ENCODE results near the gene PEX14. TPM values are rescaled to one million over a fixed set of nuclear protein-coding genes. Genes with fewer than 3 reads are reported as not detected.

PEX14 gene
- total and polyA plus RNA-seq, 9 of the 15 experiments (the other 6 are each of a cell fraction or from before 2014, with no cell fraction given) = 2.6 to 45.7 (median 22.7) TPM

GRCh38 chr1:10431070-10431730, 43.5 kb upstream of the PEX14 start:
- H3K27ac ChIP-seq (ENCODE audit: extremely low read depth, low read depth, low read length) = peak overlapping the region; percentile 81
- ATAC-seq = 0 out of 3 replicates have a peak, but pooled peaks have one; percentile 6
- no peaks in the 10 kb centered on the region for H3K36me3 ChIP-seq (ENCODE audit: control insufficient read depth, insufficient read depth, low read length)
- intact Hi-C loops (cut with micrococcal nuclease) = no loop called here
- BruUV-seq (replicated peaks) = TSS peak; percentile 83
- WGBS (ENCODE audit: insufficient coverage, low coverage, missing lambda C conversion rate) = 18% methylated on average over 30 of the region's 30 CpGs
- peak overlapping the region; percentile 98 for H2AFZ ChIP-seq (ENCODE audit: low read depth, low read length)
- peak; percentile 27 to 52 (median 30) for DNase-seq (ENCODE audit: extremely low read depth in 1 of 4, low spot score in 3 of 4)
- no peaks in the 10 kb centered on the region for H3K9me3 ChIP-seq (replicated peaks; ENCODE audit: control insufficient read depth, insufficient read depth, low read depth, low read length)
- no peaks in the 10 kb centered on the region for H3K27me3 ChIP-seq (ENCODE audit: control insufficient read depth in 2 of 2, insufficient read depth in 2 of 2, low read length in 2 of 2)
- POLR2A ChIA-PET = interaction anchor here (0.8 to 2.3 kb wide), 11 partner anchors 16 to 157 kb away, joined by 3 to 11 read pairs (median 5); no protein-coding TSS in a partner anchor
- in situ Hi-C loops (cut with MboI) = loop anchor here (5.0 kb wide), 1 partner anchor 61 kb away; no protein-coding TSS in a partner anchor
- peak overlapping the region; percentile 95 for H3K4me2 ChIP-seq (ENCODE audit: insufficient read depth, low read length)
- TF ChIP-seq CREM (IDR thresholded peaks at IDR 0.05; ENCODE audit: low read depth) (0 out of 2 replicates have a peak, but pooled peaks have one; percentile 20), SIN3A (IDR thresholded peaks at IDR 0.05; ENCODE audit: borderline replicate concordance in 2 of 2, control insufficient read depth in 1 of 2, low read depth in 2 of 2, low read length in 2 of 2) (0 out of 4 replicates have a peak, but pooled peaks of 1 of the 2 experiments have one; percentile 41), E2F6 (IDR thresholded peaks at IDR 0.05; ENCODE audit: borderline replicate concordance in 1 of 2, extremely low read depth in 1 of 2, insufficient read depth in 1 of 2, insufficient read length in 1 of 2, low read depth in 1 of 2, low read length in 1 of 2, poor library complexity in 1 of 2, severe bottlenecking in 1 of 2) (peak in 1 of 2 experiments; percentile 73), MCM5 (IDR thresholded peaks at IDR 0.05; ENCODE audit: low read depth) (no peak), LCOR (CRISPR knock-in tag; IDR thresholded peaks at IDR 0.05) (no peak)
- TF ChIP-seq, protein P1, sequence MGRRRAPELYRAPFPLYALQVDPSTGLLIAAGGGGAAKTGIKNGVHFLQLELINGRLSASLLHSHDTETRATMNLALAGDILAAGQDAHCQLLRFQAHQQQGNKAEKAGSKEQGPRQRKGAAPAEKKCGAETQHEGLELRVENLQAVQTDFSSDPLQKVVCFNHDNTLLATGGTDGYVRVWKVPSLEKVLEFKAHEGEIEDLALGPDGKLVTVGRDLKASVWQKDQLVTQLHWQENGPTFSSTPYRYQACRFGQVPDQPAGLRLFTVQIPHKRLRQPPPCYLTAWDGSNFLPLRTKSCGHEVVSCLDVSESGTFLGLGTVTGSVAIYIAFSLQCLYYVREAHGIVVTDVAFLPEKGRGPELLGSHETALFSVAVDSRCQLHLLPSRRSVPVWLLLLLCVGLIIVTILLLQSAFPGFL (CRISPR knock-in tag; IDR thresholded peaks at IDR 0.05) = peak; percentile 12; the same call in 1 of the 2 replicates
- TF ChIP-seq, protein P2, sequence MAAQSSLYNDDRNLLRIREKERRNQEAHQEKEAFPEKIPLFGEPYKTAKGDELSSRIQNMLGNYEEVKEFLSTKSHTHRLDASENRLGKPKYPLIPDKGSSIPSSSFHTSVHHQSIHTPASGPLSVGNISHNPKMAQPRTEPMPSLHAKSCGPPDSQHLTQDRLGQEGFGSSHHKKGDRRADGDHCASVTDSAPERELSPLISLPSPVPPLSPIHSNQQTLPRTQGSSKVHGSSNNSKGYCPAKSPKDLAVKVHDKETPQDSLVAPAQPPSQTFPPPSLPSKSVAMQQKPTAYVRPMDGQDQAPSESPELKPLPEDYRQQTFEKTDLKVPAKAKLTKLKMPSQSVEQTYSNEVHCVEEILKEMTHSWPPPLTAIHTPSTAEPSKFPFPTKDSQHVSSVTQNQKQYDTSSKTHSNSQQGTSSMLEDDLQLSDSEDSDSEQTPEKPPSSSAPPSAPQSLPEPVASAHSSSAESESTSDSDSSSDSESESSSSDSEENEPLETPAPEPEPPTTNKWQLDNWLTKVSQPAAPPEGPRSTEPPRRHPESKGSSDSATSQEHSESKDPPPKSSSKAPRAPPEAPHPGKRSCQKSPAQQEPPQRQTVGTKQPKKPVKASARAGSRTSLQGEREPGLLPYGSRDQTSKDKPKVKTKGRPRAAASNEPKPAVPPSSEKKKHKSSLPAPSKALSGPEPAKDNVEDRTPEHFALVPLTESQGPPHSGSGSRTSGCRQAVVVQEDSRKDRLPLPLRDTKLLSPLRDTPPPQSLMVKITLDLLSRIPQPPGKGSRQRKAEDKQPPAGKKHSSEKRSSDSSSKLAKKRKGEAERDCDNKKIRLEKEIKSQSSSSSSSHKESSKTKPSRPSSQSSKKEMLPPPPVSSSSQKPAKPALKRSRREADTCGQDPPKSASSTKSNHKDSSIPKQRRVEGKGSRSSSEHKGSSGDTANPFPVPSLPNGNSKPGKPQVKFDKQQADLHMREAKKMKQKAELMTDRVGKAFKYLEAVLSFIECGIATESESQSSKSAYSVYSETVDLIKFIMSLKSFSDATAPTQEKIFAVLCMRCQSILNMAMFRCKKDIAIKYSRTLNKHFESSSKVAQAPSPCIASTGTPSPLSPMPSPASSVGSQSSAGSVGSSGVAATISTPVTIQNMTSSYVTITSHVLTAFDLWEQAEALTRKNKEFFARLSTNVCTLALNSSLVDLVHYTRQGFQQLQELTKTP (IDR thresholded peaks at IDR 0.05; ENCODE audit: low read depth in 1 of 2, partially characterized antibody in 2 of 2) = peak in 1 of 2 experiments; percentile 21
- H3K9me1 ChIP-seq (ENCODE audit: control insufficient read depth, insufficient read depth, low read length) = peaks cover 3% of the 10 kb centered on the region
- H3K4me3 ChIP-seq = peak overlapping the region; percentile 60
- CTCF ChIA-PET (ENCODE audit: low intra/inter-chr PET ratio) = interaction anchor here (0.6 to 5.7 kb wide), 4 partner anchors 31 to 62 kb away, joined by 3 to 95 read pairs (median 46); no protein-coding TSS in a partner anchor
- no peaks in the 10 kb centered on the region for H4K20me1 ChIP-seq (replicated peaks; ENCODE audit: control insufficient read depth, insufficient read depth, low read length)
- peaks cover 9 to 21% of the 10 kb centered on the region in 2 experiments; a peak in 4 of 5 replicates for H3K4me1 ChIP-seq (replicated peaks in 1 of 2; ENCODE audit: control insufficient read depth in 2 of 2, insufficient read depth in 2 of 2, low read length in 2 of 2)
- FAIRE-seq = no peak
- peak overlapping the region; percentile 77 to 92 for H3K9ac ChIP-seq (ENCODE audit: insufficient read depth in 1 of 2, low read depth in 2 of 2, low read length in 2 of 2)
- H3K79me2 ChIP-seq (ENCODE audit: control insufficient read depth, insufficient read depth, low read length) = peaks cover 12% of the 10 kb centered on the region; the same call in 2 of the 3 replicates
